ENCODE measurements around the gene GNPDA2.

The GNPDA2 gene

GRCh38 chr4:44678094-44679041, 48.0 kb downstream of the GNPDA2 start, which contains the start of gene GUF1:
TSS of gene GUF1 (plus strand) at chr4:44678420. CDS start at chr4:44678623, 203 bp downstream.
- DNase-seq: peak; percentile 89 to 92 (median 92)

DNA sequence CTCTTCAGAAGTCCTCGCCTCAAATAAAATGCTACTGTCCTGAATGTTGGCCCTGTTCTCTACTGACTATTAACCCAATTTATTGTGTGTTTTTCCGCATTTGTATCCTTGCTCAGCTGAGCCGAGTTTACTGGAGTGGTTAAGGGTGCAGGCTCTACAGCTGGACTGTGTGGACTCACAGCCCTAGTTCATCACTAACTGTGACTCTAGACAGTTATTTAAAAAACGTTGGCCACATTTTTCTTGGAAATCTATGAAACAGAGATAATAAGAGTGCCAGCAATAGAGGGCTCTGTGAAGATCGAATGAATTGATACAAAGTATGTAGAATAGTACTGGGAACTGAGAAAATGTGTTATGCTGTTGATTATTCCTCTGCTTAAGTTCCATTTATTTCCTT, 51.0 kb downstream of the GNPDA2 start:
- DNase-seq: no peak

- no peak for DNase-seq
These were observed 51.9 kb downstream of the GNPDA2 start for GRCh38 chr4:44674471-44674870.

- DNase-seq: no peak
These were observed 54.7 kb downstream of the GNPDA2 start for GRCh38 chr4:44671636-44672035.

GRCh38 chr4:44670506-44671199, 55.7 kb downstream of the GNPDA2 start:
- DNase-seq: no peak

- DNase-seq: no peak
These were observed 57.8 kb downstream of the GNPDA2 start for GRCh38 chr4:44668526-44668925.

GRCh38 chr4:44663539-44664263, 62.7 kb downstream of the GNPDA2 start:
- DNase-seq: no peak

GRCh38 chr4:44662623-44663005, 63.7 kb downstream of the GNPDA2 start:
- DNase-seq: peak in 2 of 3 donors; percentile 32 to 35

- DNase-seq: peak in 1 of 3 donors; percentile 18
These were observed 64.3 kb downstream of the GNPDA2 start for GRCh38 chr4:44661940-44662622.

DNA sequence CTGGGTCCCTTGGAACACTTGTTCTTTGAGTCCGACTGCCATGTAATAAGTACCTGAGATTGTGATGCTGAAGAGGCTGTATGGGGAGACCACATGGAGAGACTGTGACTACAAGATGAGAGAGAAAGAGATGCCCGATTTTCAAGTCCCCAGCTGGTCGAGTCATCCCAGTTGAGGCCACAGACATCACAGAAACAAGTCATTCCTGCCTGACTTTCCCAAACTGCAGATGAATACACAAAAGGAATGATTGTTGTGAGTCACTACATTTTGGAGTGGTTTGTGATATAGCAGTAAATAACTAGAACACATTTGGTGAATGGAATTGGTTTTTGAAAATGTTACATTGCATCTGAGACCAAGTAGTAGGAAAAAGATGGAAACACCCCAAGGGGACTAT, 66.0 kb downstream of the GNPDA2 start:
- DNase-seq: no peak

GRCh38 chr4:44652002-44652401, 74.4 kb downstream of the GNPDA2 start:
- DNase-seq: no peak
